DOHH2 (cell line): ENCODE measurements around the gene NCKAP5.

ENCODE experiments used
- CTCF ChIP-seq: fragments of 200-600 bp; sonication (generic); IDR thresholded peaks from one replicate; pipeline ENCODE4 v1.5.1; 2014; ENCODE audit warnings: antibody characterized with exemption, mild to moderate bottlenecking, low read depth, low read length; ENCODE audit not compliant: poor library complexity, severe bottlenecking
- EZH2phosphoT487 ChIP-seq: fragments of 200-600 bp; sonication (generic); IDR thresholded peaks from 2 replicates; pipeline ENCODE4 v1.6.1; 2017; ENCODE audit warnings: borderline replicate concordance, mild to moderate bottlenecking, antibody characterized with exemption, low read length, moderate library complexity, mixed read lengths

- no peak for TF ChIP-seq CTCF
- no peak for TF ChIP-seq EZH2phosphoT487
Observed at GRCh38 chr2:132873738-132874137, 694.5 kb downstream of the NCKAP5 start.
